Endothelial cell (in vitro differentiated cells): ENCODE data around the gene C14orf93. TPM values are rescaled to one million over a fixed set of nuclear protein-coding genes. Genes with fewer than 3 reads are reported as not detected.

ENCODE experiments used
- DNase-seq: peaks from one replicate; pipeline ENCODE4 v3.0.0; 2021; ENCODE audit warnings: low spot score
- H3K27ac Mint-ChIP-seq: one replicate; pipeline ENCODE4 v1.8.0; 2021; ENCODE audit warnings: mixed read lengths, inconsistent platforms; ENCODE audit not compliant: unreplicated experiment
- H3K27me3 Mint-ChIP-seq: one replicate; pipeline ENCODE4 v1.8.0; 2021; ENCODE audit warnings: mild to moderate bottlenecking, moderate library complexity, mixed read lengths, inconsistent platforms; ENCODE audit not compliant: unreplicated experiment
- H3K36me3 Mint-ChIP-seq: one replicate; pipeline ENCODE4 v1.8.0; 2021; ENCODE audit warnings: mild to moderate bottlenecking, low read depth, mixed read lengths, inconsistent platforms; ENCODE audit not compliant: unreplicated experiment
- H3K4me1 Mint-ChIP-seq: one replicate; pipeline ENCODE4 v1.8.0; 2021; ENCODE audit warnings: mild to moderate bottlenecking, mixed read lengths, inconsistent platforms; ENCODE audit not compliant: unreplicated experiment
- H3K4me3 Mint-ChIP-seq: one replicate; pipeline ENCODE4 v1.8.0; 2021; ENCODE audit warnings: mild to moderate bottlenecking, mixed read lengths, inconsistent platforms; ENCODE audit not compliant: unreplicated experiment
- H3K9me3 Mint-ChIP-seq: one replicate; pipeline ENCODE4 v1.8.0; 2021; ENCODE audit warnings: mixed read lengths, inconsistent platforms; ENCODE audit not compliant: unreplicated experiment
- total RNA-seq: library from RNA; stranded (reverse); fragmentation: NEBNext Ultra II Directional; extraction: Animal tissue kit (Norgen Biotek cat#: 25700); gene quantifications from one replicate; pipeline ENCODE4 v1.2.1, GENCODE V29; 2021; ENCODE audit not compliant: unreplicated experiment
- TF ChIP-seq, protein P1 (sequence below): fragments of 200-600 bp; sonication (generic); IDR thresholded peaks from one replicate; pipeline ENCODE4 v1.5.0; 2021; ENCODE audit warnings: antibody characterized with exemption; ENCODE audit not compliant: unreplicated experiment

The C14orf93 gene
- total RNA-seq, 1 donor from 2014 or later: 9.0 TPM

DNA sequence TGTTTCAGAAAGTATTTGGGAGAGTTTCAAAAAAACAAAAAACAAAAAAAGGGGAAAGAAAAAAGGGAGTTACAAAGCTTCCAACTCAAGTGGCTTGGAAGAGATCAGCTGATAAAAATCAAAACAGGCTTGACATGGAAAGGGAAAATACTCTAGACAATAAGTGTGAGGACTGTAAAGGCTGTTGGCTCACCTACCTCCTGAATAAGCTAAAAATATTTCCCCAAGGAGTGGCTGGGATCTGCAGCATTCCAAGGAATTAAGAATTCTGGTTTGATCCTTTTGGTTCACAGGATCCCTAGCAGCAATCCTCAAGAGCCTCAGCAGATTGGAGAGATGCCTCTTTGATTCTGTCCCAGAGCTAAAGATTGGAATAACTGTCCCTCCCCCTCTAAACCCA, 16.4 kb downstream of the C14orf93 start:
- Mint-ChIP-seq H3K36me3 (no peaks in the 10 kb centered on the region), H3K27me3 (peaks cover 2% of the 10 kb centered on the region), H3K9me3 (no peaks in the 10 kb centered on the region), H3K27ac (no peak overlapping the region), H3K4me1 (peaks cover 7% of the 10 kb centered on the region), H3K4me3 (no peak overlapping the region)
- no peak for DNase-seq
- TF ChIP-seq, protein P1, sequence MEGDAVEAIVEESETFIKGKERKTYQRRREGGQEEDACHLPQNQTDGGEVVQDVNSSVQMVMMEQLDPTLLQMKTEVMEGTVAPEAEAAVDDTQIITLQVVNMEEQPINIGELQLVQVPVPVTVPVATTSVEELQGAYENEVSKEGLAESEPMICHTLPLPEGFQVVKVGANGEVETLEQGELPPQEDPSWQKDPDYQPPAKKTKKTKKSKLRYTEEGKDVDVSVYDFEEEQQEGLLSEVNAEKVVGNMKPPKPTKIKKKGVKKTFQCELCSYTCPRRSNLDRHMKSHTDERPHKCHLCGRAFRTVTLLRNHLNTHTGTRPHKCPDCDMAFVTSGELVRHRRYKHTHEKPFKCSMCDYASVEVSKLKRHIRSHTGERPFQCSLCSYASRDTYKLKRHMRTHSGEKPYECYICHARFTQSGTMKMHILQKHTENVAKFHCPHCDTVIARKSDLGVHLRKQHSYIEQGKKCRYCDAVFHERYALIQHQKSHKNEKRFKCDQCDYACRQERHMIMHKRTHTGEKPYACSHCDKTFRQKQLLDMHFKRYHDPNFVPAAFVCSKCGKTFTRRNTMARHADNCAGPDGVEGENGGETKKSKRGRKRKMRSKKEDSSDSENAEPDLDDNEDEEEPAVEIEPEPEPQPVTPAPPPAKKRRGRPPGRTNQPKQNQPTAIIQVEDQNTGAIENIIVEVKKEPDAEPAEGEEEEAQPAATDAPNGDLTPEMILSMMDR: no peak

DNA sequence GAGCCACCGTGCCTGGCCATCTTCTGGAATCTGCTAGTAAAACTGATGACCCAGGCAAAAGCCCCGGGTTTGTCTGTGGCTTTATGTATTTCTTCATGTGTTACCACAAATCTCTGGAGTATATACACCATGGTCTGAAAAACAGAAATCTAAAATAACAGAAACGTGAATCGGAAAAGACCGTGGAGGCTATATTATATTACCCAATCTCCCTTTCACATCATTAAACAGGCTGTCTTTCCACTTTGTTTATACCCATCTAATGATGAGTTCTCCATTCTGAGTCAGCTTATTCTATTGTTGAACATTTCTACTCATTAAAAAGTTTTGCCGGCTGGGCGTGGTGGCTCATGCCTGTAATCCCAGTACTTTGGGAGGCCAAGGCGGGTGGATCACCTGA, 18.1 kb downstream of the C14orf93 start:
- DNase-seq: no peak
- Mint-ChIP-seq H3K9me3 (no peaks in the 10 kb centered on the region), H3K4me3 (no peak overlapping the region), H3K36me3 (no peaks in the 10 kb centered on the region), H3K27ac (no peak overlapping the region), H3K27me3 (peaks cover 2% of the 10 kb centered on the region), H3K4me1 (peaks cover 4% of the 10 kb centered on the region)
- TF ChIP-seq, protein P1: no peak

DNA sequence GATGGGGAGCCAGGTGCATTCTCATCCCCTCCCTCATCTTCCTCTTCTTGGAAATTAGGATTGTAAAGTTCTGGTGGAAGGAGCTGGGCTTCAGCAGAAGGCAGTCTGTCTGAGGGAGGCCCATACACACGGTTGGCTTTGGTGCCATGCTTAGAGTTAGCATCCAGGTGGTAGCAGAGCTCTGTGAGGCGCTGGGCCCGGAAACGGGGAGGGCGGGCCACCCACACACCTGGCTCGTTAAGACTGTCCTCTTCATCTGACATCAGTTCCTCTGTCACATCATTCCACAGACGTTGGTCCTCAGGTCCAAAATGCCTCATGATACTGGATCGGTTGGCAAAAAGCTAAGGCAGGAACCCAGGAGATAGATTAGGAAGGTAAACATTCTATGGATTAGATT, 22.7 kb downstream of the C14orf93 start:
- Mint-ChIP-seq H3K9me3 (no peaks in the 10 kb centered on the region), H3K4me1 (no peaks in the 10 kb centered on the region), H3K27me3 (peaks cover 5% of the 10 kb centered on the region), H3K4me3 (no peak overlapping the region), H3K27ac (no peak overlapping the region), H3K36me3 (no peaks in the 10 kb centered on the region)
- no peak for DNase-seq
- TF ChIP-seq, protein P1: no peak

DNA sequence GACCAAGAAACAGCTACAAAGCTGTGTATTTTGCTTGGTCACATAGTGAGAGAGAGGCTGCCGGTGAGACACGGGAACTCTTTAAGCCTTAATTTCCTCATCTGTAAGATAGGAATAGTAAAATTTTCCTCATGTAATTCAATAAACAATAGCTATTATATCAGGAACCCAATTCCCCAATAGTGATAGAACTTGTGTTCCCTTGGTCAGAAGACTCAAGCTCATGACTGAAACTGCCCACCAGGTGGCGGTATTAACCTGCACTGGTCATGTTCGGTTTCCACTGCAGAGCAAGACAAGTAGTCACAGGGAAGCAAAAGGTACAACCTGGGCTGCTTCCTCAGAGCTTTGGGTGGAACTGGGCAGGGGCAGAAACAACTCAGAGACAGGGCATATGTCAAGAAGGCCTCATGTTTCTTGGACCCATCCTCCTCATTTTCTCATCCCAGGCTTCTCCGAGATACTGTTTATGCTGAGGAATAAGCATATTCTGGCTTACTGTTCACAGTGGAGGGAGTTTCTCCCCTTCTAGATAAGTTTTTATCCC, 23.4 kb downstream of the C14orf93 start:
- Mint-ChIP-seq H3K4me3 (no peak overlapping the region), H3K27ac (no peak overlapping the region), H3K4me1 (no peaks in the 10 kb centered on the region), H3K36me3 (no peaks in the 10 kb centered on the region), H3K27me3 (peaks cover 5% of the 10 kb centered on the region), H3K9me3 (no peaks in the 10 kb centered on the region)
- DNase-seq: peak; percentile 88
- TF ChIP-seq, protein P1: peak; percentile 89

DNA sequence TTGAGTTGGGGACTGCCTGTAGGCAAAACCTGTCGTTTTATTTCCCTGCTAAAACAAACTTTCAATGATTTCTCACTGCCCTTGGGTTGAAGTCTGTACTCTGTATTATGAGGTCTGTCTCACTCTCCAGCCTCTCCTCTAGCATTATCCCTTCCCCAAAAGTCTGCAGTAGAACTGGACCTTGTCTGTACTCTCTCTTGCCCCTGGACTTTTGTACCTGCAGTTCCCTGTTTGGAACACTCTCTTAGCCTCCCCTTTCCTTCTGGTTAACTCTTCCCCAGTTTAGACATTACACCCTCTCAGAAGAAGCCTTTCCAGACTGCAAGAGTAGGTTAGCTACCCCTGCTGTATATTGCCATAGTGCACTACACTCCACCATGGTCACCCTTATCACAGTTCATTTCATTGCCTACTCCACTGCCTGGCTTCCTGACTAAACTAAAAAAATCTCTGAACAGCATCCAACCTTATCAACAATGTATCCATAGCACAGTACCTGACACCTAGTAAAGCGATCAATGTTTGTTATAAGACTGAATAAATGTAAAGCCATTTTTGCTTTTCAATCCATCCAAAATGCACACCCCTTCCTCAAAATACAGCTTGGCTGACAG, 23.9 kb downstream of the C14orf93 start:
- Mint-ChIP-seq H3K27me3 (peaks cover 5% of the 10 kb centered on the region), H3K36me3 (no peaks in the 10 kb centered on the region), H3K9me3 (no peaks in the 10 kb centered on the region), H3K27ac (no peak overlapping the region), H3K4me3 (no peak overlapping the region), H3K4me1 (no peaks in the 10 kb centered on the region)
- TF ChIP-seq, protein P1: no peak
- DNase-seq: no peak
